WERI-Rb-1 (cell line): Measurements from ENCODE around the gene GPC3.

Source experiments
- DNase-seq: peaks from one replicate; pipeline ENCODE4 v3.0.0-alpha.2; 2020
- H3K27ac ChIP-seq: fragments of 250-450 bp; sonication (Bioruptor Pico); 2 replicates; pipeline ENCODE4 v1.5.1; 2020; ENCODE audit warnings: mild to moderate bottlenecking, moderate library complexity
- H3K27me3 ChIP-seq: fragments of 250-450 bp; sonication (Bioruptor Pico); 2 replicates; pipeline ENCODE4 v1.5.1; 2021; ENCODE audit warnings: mild to moderate bottlenecking, low read depth, moderate library complexity; ENCODE audit not compliant: insufficient read depth, severe bottlenecking
- H3K36me3 ChIP-seq: fragments of 250-450 bp; sonication (Bioruptor Pico); 2 replicates; pipeline ENCODE4 v1.5.1; 2020; ENCODE audit warnings: mild to moderate bottlenecking, moderate library complexity
- H3K4me3 ChIP-seq: 2 replicates; pipeline ENCODE4 v1.5.1; 2011; ENCODE audit warnings: low read depth, mild to moderate bottlenecking, control low read depth, low read length
- H3K9me3 ChIP-seq: fragments of 250-450 bp; sonication (Bioruptor Pico); 2 replicates; pipeline ENCODE4 v1.5.1; 2021; ENCODE audit warnings: mild to moderate bottlenecking, moderate library complexity; ENCODE audit not compliant: severe bottlenecking
- CTCF ChIP-seq: IDR thresholded peaks from 2 replicates; pipeline ENCODE4 v1.5.1; 2011; ENCODE audit warnings: low read depth, mild to moderate bottlenecking, control low read depth, inconsistent platforms, low read length

Gene GPC3

GRCh38 chrX:133544778-133545177 is 440.6 kb downstream of the GPC3 start:
- Histone ChIP-seq H3K36me3 (no peaks in the 10 kb centered on the region), H3K27me3 (peaks cover 4% of the 10 kb centered on the region), H3K9me3 (no peaks in the 10 kb centered on the region), H3K4me3 (no peak overlapping the region), H3K27ac (no peak overlapping the region)
- TF ChIP-seq CTCF: no peak
- no peak for DNase-seq

GRCh38 chrX:133544115-133544514 is 441.3 kb downstream of the GPC3 start:
- H3K36me3 ChIP-seq: no peaks in the 10 kb centered on the region
- no peak for TF ChIP-seq CTCF
- H3K9me3 ChIP-seq: no peaks in the 10 kb centered on the region
- no peak for DNase-seq
- peaks cover 10% of the 10 kb centered on the region for H3K27me3 ChIP-seq
- no peak overlapping the region for H3K27ac ChIP-seq
- H3K4me3 ChIP-seq: no peak overlapping the region

GRCh38 chrX:133543654-133544053 is 441.7 kb downstream of the GPC3 start:
- H3K27me3 ChIP-seq: peaks cover 10% of the 10 kb centered on the region
- no peaks in the 10 kb centered on the region for H3K36me3 ChIP-seq
- no peak for DNase-seq
- TF ChIP-seq CTCF: no peak
- no peak overlapping the region for H3K4me3 ChIP-seq
- H3K9me3 ChIP-seq: no peaks in the 10 kb centered on the region
- H3K27ac ChIP-seq: no peak overlapping the region

- no peak for DNase-seq
- H3K9me3 ChIP-seq: no peaks in the 10 kb centered on the region
- no peak overlapping the region for H3K27ac ChIP-seq
- no peaks in the 10 kb centered on the region for H3K36me3 ChIP-seq
- TF ChIP-seq CTCF: no peak
- no peak overlapping the region for H3K4me3 ChIP-seq
- peaks cover 16% of the 10 kb centered on the region for H3K27me3 ChIP-seq
Measured at GRCh38 chrX:133542476-133542875, 442.9 kb downstream of the GPC3 start.

GRCh38 chrX:133541021-133541420 is 444.4 kb downstream of the GPC3 start:
- H3K9me3 ChIP-seq: no peaks in the 10 kb centered on the region
- H3K36me3 ChIP-seq: no peaks in the 10 kb centered on the region
- no peak for TF ChIP-seq CTCF
- H3K27me3 ChIP-seq: peaks cover 24% of the 10 kb centered on the region
- no peak overlapping the region for H3K27ac ChIP-seq
- DNase-seq: no peak
- no peak overlapping the region for H3K4me3 ChIP-seq

- Histone ChIP-seq H3K36me3 (no peaks in the 10 kb centered on the region), H3K27ac (no peak overlapping the region), H3K27me3 (peaks cover 27% of the 10 kb centered on the region), H3K4me3 (no peak overlapping the region), H3K9me3 (no peaks in the 10 kb centered on the region)
- no peak for DNase-seq
- no peak for TF ChIP-seq CTCF
Measured at GRCh38 chrX:133538148-133538547, 447.2 kb downstream of the GPC3 start.
